Measurements from ENCODE around the gene ZP2.
A peak's percentile ranks its signal among the peaks of the same experiment; 100 is the strongest.
"Not testable (repeated sequence)": the region's sequence is repeated elsewhere in the genome, so short reads cannot be mapped to it uniquely, and the experiment has no call there.

The ZP2 gene

DNA sequence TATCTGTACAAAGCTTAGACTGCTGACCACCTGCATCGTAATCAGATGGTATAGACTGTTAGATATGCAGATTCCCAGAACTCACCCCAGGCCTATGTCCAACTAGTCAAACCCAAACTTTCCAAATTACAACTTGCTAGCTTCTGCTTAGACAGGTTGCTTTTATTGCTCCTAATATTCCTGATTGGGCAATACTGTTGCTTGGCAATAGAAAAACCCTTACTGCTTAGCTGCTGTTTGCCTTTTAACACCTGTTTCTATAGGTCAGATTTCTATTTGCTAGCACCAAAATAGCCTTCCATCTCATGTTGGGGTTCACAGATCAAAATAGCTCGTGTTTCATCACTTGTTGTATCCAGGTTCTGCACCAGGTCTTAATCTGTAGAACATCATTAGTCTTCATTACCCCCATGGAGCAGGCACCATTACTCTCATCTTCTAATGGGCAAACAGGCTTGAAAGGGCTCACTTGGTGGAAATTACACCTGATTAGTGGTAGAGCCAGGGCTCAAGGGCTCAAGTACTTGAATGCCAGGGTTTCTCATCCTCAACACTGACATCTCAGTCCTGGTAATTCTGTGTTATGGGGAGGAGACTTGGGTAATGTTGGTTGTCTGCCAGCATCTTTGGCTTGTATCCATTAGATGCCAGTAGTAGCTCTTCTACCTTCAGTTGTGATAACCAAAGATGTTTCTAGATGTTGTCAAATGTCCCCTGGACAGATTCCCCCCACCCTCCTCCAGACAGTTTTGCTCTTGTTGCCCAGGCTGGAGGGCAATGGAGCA lies 2.7 kb downstream of the ZP2 start:
- no peak for DNase-seq

DNA sequence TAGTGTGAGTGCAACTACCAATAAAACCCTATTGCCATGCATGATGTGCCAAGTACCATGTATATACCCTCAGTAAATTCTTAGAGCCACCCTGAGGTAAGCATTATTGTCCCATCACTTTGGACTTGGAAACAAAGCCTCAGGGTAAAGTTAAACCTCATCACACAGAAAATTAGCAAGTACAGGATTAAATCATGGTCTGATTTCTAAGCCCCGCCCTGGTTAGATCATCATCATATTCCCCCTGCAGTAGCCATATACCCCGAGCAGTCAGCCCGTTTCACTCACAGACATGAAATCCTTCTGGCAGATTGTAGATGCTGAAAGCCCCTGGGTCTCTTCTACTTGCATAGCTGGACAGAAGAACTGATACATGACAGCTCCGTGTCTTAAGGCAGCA lies 4.8 kb downstream of the ZP2 start:
- DNase-seq = no peak

DNA sequence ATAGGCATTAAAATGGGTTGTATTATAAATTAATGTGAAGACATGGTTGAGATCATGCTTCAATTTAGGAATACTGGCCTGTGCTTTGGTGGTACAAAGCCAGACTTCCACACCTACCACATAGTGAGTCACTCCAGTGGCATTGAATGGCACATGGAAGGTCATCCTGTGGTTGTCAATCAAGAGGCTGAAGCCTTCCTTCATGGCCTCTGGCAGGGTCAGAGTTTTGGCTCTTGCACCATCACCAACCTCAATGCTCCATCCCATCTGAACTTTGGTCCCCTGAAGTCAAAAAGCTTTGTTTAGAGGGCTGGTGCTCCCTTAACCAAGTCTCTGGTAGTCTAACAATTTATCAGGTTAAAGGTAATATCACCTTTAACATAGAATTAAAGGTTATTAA lies 6.1 kb downstream of the ZP2 start:
- DNase-seq = no peak

DNA sequence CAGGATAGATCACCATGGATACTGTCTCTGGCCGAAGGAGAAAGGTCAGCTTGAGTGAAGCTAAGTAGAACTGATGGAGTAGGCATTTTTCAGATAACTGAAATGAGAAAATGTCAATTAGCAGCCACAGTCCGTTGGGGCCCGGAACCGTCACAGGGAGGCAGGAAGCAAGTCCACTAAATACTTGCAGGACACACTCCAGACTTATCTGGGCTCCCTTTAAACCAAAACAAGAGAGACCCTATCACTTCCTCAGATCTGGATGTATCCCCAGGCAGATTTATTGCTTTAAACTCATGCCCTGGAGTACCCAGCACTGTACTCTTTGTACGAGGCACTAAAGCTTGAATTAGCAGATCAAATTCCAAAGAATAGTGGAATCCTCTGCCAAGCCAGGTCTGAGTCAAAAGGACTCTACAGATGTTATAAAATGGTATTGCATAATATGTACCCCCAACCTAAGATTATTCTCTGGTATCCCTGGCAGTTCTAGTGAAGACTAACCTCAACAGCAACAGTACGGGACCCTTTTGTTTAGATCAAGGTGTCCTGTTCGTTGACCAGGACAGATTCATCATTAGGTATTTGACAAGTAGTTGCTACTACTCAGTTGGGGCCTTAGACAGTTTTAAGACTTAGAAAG lies 8.1 kb downstream of the ZP2 start:
- DNase-seq = no peak

DNA sequence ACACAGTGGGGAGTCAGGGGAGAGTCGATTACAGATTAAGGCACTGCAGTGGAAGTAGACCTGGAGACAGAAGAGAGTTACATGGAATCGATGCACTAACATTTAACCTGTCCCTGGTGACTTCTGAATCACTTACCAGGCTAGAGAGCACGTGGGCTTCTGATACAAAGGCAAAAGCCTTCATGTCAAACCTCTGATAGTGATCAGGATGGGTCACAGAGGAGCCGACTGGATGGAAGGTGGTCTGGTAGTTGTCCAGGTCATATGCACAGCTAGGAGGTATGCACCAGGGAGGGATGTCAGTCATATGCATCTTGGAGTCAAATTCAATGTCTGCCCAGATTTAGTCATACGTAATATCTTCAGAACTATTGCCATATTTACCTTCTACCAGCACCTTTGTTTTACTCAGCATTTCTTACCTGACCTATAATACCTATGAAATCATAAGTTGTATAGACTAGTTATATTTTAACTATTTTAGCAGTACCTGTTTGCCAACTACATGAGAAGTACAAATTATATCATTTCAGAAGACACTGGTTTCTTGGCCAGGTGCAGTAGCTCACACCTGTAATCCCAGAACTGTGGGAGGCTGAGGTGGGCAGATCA lies 11.7 kb downstream of the ZP2 start:
- no peak for DNase-seq

DNA sequence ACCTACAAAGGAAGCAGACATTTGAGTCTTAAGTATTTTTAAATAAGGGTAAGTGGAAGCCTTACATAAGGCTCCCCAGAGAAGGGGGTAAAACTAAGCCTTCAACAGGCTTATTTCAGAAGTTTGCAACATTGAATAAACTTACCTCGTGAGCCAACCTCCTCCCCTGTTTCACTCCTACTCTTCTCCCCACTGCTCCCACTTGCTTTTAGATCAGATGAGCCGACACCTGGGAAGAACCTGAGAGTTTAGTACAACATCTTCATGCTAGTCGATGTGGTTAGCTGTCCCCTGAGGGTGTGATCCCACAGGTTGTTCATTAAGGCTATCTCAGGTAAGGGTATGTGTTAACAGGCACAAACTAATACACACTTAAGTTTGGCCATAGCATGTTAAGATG lies 13.8 kb downstream of the ZP2 start:
- no peak for DNase-seq

DNA sequence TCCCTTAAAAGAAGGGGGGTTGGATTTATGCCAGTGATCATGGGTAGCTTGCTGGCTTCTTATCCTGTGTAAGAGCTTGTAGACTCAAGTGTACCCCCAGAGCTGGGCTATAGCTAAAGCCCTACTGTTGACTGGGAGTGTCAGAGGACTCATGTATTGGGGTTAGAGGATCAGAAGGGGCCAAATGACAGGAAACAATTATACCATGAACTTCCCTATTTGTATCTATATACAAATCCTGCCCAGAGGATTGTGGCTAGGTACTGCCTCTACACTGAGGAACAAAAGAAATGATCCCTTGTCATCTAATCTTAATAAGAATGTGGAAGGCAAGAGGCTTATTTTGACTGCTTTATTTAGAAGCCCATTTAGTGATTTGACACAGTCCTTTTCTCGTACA lies 14.3 kb downstream of the ZP2 start:
- DNase-seq = peak in 1 of 2 donors; percentile 27

DNA sequence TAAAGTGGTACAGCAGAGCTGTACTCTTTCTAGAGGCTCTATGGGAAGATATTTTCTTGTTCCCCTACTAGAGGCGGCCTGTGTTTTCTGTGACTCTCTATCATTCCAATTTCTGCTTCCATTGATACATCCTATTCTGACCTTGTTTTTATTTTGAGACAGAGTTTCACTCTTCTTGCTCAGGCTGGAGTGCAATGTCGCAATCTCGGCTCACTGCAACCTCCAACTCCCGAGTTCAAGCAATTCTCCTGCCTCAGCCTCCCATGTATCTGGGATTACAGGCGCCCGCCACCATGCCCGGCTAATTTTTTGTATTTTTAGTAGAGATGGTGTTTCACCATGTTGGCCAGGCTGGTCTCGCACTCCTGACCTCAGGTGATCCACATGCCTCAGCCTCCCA lies 16.0 kb downstream of the ZP2 start:
- DNase-seq = not testable (repeated sequence)

DNA sequence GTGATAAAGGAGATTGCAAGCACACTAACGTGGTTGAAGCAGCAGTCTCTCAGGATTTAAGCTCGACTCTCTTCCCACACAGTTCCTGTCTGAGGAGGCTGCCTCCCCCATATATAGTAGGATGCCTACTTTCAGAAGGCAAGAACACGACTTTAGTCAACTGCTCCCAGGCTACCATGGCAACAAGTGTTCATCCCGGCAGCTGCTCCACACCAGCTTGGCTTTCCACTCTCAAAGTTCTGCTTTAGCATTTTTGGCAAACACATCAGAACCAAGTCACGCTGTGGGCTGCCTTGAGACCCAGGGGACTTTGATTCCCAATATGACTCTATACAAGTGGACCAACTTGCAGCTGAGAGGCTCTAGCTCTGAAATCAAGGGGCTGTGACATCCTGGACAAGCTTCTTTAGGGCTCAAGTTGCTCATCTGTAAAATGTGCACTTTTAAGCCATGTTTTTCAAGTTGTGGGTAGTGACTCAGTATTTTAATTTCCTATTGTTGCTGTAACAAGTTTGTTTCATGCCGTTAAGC lies 16.5 kb downstream of the ZP2 start:
- DNase-seq = no peak

DNA sequence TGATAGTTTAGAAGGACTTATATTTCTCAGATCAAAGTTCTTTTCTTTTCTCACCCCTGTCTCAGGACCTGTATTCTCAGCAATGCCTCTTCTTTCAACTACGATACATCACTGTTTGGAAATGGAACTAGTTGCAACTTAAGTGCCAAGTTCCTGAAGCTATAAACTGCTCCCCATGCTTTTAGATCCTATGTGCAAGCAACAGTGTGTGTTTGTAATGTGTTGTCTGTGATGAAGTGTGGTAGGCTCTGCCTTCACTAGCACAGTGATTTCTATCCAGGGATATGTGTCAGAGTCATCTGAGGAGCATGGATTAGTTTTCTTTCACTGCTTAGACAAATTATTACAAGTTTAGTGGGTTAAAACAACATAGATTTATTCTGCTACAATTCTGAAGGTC lies 18.4 kb downstream of the ZP2 start:
- DNase-seq = no peak

DNA sequence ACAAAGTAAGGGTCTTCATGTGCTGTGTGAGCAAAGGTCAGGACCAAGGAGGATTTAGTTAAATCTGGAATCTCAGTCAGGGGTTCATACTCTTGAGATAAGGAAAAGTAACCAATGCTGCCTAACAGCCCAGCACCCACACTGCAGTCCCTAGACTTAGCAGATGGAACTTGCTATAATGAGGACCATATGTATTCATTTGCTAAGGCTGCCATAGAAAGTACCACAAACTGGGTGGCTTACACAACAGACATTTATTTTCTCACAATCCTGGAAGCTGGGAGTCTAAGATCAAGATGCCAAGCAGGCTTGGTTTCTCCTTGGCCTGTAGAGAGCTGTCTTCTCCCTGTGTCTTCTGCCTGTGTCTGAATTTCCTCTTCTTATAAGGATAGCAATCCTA lies 20.8 kb downstream of the ZP2 start:
- DNase-seq = no peak

DNA sequence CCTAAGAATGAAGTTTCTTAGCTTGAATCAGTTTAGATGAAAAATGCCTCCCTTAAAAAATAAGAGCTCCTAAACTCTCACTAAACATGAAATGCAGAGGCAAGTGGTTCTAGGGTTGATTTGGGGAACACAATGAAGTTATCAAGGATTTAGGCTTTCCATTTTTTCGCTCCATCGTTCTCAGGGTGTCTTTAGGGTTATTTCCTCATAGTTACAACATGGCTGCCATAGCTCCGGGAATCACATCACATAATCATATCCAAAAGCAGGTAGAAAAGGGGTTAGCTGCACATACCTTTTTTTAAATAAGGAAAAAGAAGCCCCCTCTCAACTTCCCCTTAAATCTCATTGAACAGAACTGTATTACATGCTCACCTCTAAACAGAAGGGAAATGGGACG lies 21.4 kb downstream of the ZP2 start:
- no peak for DNase-seq

DNA sequence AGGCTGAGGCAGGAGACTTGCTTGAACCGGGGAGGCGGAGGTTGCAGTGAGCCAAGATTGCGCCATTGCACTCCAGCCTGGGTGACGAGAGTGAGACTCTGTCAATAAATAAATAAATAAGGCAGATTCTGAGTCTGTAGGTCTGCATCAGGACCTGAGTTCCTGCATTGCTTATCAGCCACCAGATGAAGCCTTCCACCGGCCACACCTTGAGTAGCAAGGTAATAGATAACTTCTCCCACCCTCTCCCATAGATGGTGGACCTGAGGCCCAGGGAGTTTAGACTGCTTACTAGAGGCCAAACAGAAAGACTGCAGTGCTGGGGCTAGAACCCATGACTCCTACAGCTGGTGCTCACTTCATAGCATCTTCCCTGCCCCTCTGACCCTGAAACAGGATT lies 22.1 kb downstream of the ZP2 start:
- DNase-seq = no peak

DNA sequence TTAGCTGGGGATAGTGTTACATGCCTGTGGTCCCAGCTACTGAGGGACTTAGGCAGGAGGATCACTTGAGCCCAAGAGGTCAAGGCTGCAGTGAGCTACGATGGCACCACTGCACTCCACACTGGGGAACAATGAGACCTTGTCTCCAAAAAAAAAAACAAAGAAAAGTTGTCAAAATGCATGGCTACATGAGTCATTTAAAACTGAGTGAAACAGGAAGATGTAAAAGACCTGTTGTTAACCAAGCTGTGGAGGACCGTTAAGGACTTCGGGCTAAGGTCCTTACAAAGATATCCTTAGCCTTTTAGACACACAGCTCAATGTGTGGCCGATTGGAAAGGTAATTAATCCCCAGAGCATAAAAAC lies 25.1 kb downstream of the ZP2 start:
- no peak for DNase-seq

DNA sequence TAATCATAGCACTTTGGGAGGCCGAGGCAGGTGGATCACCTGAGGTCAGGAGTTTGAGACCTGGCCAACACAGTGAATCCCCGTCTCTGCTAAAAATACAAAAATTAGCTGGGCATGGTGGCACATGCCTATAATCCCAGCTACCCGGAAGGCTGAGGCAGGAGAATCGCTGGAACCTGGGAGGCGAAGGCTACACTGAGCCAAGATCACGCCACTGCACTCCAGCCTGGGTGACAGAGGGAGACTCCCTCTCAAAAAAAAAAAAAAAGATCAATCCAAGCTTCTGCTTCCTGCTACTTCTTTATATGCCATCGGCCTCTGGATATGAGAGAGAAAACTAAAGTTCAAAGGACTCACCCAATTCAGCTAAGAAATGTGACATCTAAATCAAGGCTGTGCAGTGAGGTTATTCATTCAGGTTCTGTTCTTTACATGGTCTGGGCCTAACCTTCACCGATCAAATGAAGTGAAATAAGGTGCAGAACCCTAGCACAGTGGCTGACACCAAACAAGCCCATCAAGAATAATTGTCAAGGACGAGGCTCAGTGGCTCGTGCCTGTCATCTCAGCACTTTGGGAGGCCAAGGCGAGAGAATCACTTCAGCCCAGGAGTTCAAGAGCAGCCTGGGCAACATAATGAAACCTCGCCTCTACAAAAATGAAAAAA lies 25.6 kb downstream of the ZP2 start:
- no peak for DNase-seq

DNA sequence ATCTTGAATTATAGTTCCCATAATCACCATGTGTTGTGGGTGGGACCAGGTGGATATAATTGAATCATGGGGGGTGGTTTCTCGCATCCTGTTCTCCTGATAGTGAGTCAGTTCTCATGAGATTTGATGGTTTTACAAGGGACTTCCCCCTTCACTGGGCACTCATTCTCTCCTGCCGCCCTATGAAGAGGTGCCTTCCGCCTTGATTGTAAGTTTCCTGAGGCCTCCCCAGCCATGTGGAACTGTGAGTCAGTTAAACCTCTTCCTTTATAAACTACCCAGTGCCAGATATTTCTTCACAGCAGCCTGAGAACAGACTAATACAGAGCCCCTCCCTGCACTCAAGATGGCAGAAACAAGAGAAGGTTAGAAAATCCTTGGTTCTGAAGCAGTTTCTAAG lies 26.5 kb downstream of the ZP2 start:
- no peak for DNase-seq

DNA sequence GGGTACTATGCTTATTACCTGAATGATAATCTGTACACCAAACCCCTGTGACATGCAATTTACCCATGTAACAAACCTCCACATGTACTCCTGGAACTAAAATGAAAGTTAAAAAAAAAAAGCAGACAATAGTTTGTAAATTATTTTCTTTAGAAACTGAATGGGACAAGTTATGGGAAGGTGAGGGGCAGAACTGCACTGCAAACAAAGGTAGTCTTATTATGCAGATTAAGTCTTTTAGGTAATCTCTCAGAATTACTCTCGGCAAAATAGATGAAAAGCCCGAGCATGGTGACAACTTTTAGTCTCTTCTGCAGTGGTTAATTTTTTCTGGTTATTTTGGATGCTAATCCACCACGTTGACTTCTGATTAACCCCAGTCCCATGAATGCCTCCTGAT lies 27.4 kb downstream of the ZP2 start:
- DNase-seq = no peak

DNA sequence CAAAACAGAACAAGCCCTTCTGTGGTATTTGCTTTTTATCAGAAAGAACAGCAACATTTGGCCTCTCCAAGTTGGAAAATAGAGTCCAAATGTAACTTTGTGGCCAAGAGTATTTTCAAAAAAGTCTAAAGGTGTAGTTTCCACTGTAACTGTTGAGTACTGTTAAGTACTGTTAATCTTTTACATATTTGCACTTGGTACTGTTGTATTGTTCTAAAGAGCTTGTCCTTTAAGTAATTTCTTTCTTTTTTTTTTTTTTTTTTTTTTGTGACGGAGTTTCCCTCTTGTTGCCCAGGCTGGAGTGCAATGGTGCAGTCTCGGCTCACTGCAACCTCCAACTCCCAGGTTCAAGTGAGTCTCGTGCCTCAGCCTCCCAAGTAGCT lies 31.4 kb downstream of the ZP2 start:
- DNase-seq = no peak

DNA sequence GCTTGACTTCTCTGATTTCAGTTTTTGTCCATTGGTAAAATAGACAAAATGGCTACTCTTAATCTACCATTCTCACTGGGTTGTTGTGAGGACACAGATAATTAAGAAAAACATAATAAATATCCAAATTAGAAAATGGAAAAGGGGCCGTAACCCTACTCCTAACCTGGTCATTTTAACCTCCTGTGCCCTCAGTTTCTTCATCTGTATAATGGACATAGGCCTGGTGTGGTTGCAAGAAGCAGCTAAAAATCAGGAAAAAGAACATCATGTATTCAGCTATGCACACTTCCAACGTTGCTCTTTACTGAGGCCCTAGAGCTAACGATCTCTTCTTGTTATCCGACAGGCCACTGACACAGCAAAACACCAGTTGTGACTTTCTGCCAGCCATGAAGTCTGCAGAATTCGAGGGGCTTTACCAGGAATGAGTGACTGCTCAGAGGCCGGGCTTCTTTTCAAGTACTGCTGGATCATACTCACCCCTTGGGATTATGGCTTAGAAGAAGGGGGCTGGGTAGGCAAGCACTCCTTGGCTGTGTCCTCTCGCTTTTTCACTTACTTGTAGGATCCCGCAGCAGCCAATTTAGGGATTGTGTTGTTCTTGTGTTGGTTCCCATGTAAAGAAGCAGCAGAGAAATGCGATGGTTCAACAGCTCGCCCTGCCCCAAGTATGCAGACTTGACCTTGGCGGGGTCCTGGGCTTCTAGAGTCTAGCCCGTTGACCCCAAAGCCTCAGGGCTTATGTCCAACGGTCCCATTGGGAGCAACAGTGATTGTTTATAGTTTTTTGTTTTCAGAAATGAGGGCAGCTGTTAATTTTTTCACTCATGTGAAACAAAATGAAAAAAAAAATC lies 32.0 kb downstream of the ZP2 start:
- DNase-seq = no peak

DNA sequence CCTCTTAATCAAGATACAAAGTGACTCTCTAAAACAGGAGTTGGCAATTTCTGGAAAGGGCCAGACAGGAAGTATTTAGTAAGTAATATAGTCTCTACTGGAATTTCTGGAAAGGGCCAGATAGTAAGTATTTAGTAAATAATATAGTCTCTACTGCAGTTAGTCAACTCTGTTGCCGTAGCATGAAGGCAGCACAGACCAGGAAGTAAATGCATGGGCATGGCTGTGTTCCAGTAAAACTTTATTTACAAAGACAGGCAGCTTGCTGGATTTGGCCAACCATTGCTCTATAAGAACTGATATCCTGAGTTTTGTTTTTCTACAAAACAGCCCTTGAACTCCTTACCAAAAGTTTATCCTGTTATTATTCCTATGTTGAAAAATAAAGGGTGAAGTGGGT lies 36.0 kb downstream of the ZP2 start:
- DNase-seq = no peak

DNA sequence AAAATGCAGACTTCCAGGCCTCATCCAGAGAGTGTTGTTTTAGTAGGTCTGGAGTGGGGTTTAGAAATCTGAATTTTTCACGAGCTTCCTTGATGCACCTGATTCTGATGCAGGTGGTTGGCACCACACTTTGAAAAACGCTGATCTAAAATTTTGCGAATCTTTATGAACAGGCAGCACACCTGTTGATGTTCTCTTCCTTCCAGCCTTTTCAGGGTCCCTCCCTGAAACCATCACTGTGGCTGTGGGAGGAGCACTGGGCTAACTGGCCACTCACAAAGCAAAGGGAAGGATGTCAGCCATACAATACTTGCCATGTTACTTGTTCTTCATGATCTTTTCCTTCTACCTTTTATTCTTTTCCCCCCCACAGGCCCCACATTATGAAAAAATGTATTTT lies 38.7 kb downstream of the ZP2 start:
- DNase-seq = no peak

DNA sequence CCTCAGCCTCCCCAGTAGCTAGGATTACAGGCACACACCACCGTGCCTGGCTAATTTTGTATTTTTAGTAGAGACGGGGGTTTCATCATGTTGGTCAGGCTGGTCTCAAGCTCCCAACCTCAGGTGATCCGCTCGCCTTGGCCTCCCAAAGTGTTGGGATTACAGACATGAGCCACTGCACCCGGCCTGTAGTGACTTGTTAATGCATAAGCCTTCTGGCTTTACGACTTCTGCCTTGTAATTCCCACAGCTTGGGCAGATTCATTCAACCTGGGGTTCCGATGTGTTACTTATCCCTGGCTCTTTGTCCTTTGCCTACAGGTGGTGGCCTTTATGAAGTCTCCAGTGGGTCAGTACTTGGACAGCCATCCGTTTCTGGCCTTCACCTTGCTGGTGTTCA lies 41.3 kb downstream of the ZP2 start:
- not testable (repeated sequence) for DNase-seq
